AG20443 (cell line): Measurements from ENCODE around the gene LIPM.
A peak's percentile ranks its signal among the peaks of the same experiment; 100 is the strongest.

ENCODE experiments used
- DNase-seq: peaks from one replicate; pipeline ENCODE4 v3.0.0; 2012; ENCODE audit warnings: low spot score, mixed read lengths

LIPM gene

DNA sequence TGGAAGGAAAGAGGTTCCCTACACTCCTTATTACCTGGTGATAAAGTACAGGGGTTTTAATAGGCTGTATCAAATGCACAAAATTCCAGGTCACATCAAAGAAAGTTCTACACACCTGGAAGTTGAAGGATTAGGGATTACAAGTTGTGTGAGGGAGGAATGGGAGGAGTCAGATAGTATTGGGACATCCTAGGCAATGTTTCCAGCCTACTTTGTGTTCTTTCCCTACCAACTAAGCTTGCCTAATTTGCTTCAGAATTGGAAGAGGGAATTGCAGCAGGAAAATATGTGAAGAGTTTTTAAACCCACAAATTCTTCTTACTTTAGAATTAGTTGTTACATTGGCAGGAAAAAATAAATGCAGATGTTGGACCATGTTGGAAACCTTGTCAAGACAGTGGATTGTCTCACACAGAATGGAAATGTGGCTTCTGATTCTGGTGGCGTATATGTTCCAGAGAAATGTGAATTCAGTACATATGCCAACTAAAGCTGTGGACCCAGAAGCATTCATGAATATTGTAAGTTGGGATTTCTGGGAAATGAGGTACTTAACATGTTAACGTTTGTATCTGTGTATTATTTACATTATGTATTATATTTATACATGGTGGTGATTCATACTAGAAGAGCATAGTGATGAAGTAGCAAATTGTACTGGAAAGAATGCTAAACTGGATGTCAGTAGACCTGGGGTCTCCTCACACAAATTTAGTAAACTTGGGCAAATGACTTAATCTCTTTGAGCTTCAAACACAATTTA, at the start of gene LIPM:
Gene LIPM (plus strand): TSS at position 208 of the 763 bp plus-strand sequence. CDS start 167 bp downstream, at position 375.
- DNase-seq, result no peak

- DNase-seq, result peak; percentile 81
Observed at GRCh38 chr10:88754287-88754686, 48.2 kb upstream of the LIPM start.

DNA sequence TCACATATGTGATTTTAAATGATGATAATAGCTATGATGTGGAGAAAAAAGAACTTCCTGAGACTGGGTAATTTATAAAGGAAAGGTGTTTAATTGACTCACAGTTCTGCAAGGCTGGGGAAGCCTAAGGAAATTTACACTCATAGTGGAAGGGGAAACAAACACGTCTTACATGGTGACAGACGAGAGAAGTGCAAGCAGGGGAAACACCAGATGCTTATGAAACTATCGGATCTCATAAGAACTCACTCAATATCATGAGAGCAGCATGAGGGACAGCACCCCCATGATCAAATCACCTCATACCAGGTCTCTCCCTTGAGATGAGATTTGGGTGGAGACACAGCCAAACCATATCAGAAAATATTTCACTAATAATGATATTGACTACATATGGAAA, 46.8 kb upstream of the LIPM start:
- DNase-seq, result no peak

GRCh38 chr10:88756660-88757059, 45.9 kb upstream of the LIPM start:
- no peak for DNase-seq

DNA sequence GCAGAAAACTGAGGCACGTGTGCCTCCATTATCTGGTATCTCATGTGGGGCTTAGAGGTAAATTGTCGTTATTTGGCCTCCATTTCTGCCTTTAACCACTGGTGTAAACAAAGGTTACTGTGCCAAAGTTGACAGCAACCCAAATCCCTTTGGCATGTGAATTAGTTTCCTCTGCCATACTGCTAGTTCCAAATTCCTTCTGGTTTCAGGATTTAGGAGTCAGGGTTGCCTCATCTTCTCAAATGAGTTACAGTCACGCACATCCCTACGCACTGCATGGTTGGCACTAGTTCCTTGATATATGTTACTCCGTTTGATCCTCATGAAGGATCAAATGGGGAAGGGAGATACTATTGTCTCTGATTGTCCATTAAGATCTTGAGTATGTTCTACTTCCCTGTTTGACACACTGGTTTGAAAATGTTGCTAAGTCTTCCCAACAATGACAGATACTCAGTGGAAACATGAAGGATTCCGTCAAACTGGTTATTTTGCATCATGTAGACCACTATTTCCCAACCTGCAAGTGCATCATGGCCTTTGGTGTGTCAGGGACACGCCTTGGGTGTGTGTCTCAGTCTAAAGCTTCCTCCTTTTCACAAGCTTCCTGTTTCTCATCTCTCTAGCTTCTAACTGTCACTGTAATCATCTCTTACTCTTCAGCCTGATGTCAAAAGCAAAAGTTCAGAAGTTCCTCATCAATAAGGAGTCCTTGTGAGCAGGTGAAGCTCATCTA, 43.0 kb upstream of the LIPM start, which contains the start of gene LIPN:
Gene LIPN (plus strand): TSS at position 655 of the 736 bp plus-strand sequence. CDS start 1,386 bp downstream, outside the sequence.
- peak; percentile 13 for DNase-seq

DNA sequence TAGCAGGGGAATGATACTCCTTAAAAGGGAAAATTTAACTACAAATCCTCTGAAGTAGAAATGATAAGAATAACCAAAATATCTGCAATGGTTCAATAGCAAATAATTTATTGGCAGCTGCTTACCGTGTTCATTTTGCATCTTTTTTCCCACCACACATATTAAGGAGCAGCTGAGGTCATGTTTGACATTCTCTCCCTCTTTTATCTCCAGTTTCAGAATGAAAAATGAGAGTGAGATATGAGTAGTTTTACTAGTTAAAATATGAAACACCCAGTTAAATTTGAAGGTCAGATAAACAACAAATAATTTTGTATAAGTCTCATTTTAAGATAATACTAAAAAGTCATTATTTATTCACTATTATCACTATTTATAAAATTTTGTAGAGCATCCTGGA, 39.6 kb upstream of the LIPM start:
- no peak for DNase-seq

GRCh38 chr10:88763441-88763840, 39.1 kb upstream of the LIPM start:
- no peak for DNase-seq

GRCh38 chr10:88764110-88764509, 38.4 kb upstream of the LIPM start:
- no peak for DNase-seq

- no peak for DNase-seq
Observed at GRCh38 chr10:88765816-88766215, 36.7 kb upstream of the LIPM start.

DNA sequence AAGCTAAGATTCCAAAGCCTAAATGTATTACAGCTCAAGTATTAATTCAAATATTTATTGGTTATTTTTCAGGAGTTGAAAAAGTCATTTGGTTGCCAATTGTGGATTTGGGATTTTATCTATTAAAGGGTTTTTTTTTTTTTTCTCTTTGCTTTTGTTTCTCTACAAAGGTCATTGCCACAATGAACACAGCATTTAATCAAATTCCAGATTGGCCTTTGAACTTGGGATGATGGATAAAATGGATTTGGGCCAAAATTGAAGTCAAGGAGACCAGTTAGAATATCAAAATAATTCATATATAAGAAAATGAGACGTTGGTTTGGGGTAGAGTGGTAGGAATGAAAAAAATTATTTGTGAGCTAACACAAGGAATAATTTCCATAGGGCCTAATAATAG, 33.1 kb upstream of the LIPM start:
- DNase-seq, result no peak

GRCh38 chr10:88781206-88781605, 21.3 kb upstream of the LIPM start:
- DNase-seq, result no peak

- no peak for DNase-seq
Observed at GRCh38 chr10:88782222-88782621, 20.3 kb upstream of the LIPM start.

DNA sequence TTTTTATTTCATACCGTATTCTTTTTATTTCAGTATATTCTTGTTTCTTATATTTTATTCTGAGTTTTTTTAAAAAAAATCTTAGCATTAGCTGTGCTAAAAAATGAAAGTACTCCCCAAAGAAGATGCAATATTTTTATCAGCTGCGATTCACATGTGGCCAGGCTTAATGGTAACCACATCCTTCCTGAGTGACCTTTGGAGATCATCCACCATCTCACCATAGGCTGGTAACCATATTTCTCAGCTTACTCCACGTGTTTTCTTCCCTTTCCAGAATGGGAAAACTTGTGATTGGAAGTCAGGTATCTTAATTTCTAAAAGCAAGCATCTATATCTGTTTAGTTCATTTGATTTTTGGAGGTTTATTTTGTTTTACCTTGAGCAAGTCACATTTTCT, 18.8 kb upstream of the LIPM start:
- no peak for DNase-seq

DNA sequence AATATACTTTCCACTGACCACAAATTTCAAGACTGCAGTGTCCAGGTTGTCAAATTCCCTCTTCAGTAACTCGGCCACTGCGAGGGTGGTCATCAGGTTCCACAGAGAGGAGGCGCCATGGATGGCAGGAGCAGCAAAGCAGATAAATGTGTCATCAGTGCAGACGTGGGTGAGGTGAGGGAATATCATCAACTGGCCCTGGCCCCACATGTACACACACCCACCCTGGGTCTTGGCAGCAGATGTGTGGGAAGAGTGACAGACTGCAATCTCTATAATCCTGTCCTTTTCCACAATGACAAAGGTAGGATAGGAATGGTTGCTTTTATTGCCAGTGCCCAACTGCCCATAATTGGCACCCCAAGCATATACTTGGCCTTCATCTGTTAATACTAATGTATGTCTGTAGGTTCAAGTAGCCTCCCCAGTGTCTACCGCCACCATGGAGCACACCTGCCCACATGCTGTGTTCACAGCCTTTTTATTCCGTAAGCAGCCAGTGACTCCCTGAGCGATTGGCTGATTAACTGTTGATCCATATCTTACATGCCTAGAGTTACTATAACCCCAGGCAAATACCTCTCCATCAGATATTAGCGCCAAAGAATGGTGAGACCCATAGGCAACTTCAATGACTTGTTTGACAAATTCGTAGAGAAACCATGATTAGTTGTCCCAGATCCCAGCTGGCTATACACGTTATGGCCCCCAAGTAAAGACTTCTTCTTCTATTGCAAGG, 16.3 kb upstream of the LIPM start:
- DNase-seq, result no peak

DNA sequence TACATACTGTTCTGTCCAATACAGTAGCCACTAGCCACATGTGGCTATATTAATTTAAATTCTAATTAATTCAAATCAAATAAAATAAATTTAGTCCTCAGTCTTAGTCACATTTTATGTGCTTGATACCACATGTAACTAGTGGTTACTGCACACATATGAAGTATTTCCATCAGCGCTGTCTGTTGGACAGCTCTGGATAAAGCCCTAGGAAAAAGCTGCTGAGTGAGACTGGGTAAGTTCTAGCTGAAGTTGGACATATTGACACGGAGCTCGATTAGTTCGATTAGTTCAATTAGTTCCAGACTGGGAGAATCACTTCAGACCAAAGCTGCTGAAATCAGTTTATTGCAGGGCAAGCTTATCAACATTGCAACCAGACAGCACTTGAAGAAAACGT, 15.1 kb upstream of the LIPM start:
- no peak for DNase-seq

DNA sequence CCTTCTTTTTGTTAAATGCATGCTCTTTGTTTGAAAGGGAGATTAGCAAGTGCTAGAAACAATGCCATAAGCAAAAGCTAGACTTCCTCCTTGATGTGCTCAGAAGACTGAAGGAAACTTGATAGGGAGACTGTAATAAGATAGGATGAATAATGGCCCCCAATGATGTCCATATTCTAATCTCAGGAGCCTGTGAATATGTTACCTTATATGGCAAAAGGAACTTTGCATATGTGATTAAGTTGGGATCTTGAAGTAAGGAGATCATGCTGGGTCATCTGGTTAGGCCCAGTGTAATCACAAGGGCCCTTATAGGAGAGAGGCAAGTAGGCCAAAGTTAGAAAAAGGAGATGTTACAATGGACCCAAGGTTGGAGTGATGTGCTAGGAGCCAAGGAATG, 13.6 kb upstream of the LIPM start:
- no peak for DNase-seq

- peak; percentile 53 for DNase-seq
Observed at GRCh38 chr10:88791924-88792323, 10.6 kb upstream of the LIPM start.

DNA sequence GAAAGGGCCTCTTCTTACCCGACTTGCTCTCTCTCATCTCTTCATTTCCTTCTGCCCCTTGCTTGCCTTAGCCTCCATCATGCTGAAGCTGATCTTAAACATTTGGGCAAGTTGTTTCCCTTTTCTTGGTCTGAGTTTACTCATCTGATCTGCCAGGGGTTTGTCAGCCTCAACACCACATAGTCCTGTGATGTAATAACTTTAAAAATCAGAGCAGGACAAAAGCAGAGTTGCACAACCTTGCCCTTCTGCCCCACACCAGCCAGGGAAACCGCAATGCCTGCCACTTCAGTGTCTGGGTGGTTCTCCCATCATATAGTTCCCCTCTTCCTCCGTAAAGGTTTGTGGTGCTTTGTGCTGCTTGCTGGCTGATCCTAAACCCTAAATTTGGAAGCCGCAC, 9.9 kb upstream of the LIPM start:
- DNase-seq, result peak; percentile 40

DNA sequence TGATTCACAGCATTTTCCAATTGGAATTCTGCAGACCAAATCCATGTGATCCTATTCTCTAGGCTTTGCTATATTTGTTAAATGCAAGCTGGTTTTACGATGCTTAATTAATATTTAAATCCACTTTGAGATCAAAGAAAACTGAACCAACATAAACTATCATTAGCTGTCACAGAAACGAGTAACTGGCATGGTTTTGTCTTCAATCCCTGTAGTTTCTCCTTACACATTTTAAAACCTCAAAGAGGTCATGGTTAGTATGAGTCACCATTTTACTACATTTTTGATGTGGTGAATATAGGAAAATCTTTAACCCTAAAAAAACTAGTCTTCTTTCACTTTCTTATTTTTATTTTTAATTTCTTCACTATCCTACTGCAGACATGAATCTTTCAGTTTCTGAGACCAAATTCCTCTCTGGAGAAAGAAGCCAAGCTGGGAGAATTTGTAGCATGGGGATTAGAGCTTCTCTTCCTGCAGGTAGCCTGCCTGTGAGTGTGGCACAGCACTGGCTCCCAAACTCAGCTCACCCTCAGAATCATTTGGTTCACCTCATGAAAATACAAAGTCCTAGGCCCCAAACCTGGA, 8.7 kb upstream of the LIPM start:
- DNase-seq, result peak; percentile 16

DNA sequence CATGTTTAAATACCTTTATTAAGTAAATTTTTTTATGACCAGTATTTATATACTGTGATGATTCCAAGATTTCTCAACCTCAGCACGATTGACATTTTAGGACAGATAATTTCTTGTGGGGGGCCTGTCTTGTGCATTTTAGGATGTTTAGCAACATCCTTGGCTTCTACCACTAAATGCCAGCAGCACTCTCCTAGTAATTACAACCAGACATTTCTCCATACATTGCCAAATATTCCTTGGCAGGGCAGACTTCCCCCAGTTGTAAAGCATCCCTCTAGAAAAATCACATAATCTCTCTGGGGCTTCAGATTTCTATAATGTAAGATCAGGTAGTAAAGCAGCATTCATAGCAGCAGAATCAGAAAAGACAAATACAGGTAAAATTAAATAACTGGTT, 7.8 kb upstream of the LIPM start:
- DNase-seq, result no peak

- peak; percentile 68 for DNase-seq
Observed at GRCh38 chr10:88800152-88801125, 2.1 kb upstream of the LIPM start.
